Measurements from ENCODE around the gene CLTCL1. TPM values are rescaled to one million over a fixed set of nuclear protein-coding genes. Genes with fewer than 3 reads are reported as not detected.

CLTCL1 gene
- total RNA-seq, 1 donor from 2014 or later: 13.5 TPM

DNA sequence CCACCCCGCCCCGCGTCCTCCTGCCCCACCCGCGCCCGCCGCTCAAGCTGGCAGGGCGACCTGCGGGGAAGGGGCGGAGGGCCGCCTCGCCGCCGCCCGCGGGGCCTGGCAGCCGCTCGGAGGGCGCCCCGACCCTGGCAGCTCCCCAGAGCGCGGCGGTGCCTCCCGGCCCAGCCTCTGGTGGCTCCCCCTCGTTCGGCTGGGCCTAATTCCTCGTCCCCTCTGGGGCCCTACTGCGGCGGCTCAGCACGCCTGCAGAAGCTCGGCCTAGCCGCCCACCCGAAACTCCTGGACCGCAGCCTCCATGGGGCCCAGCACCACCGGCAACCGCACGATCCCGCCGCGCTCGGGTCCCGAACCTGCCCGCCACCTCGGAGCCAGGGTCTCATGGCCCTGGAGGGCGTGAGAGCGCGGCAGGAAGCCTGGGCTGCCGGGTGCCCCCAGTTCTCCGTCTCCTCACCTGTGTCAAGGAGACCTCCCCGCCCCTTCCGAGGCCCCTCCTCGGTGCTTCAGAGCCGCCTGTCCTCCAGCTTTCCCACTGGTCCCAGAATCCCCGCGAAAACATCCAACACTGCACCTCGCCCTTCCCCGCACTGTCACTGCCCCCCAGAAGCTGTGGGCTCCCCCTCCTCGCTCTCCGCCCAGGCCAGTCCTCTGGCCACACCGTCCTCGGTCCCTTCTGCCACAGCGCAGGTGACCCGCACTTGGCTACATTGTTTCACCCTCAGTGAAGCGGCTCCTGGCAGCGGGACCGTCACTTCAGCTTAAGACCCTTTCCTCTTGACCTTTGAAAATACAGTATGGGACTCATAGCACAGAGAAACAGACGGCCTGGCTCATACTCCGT lies 140.8 kb downstream of the CLTCL1 start:
- DNase-seq (ENCODE audit: low spot score): no peak
- H3K4me1 Mint-ChIP-seq (ENCODE audit: unreplicated experiment): peaks cover 4% of the 10 kb centered on the region
- peak overlapping the region; percentile 80 for H3K4me3 Mint-ChIP-seq (ENCODE audit: unreplicated experiment)
- H3K36me3 Mint-ChIP-seq (ENCODE audit: low read depth, unreplicated experiment): peaks cover 12% of the 10 kb centered on the region
- peaks cover 28% of the 10 kb centered on the region for H3K27me3 Mint-ChIP-seq (ENCODE audit: unreplicated experiment)
- H3K9me3 Mint-ChIP-seq (ENCODE audit: unreplicated experiment): no peaks in the 10 kb centered on the region
- no peak overlapping the region for H3K27ac Mint-ChIP-seq (ENCODE audit: unreplicated experiment)
- TF ChIP-seq, protein P1, sequence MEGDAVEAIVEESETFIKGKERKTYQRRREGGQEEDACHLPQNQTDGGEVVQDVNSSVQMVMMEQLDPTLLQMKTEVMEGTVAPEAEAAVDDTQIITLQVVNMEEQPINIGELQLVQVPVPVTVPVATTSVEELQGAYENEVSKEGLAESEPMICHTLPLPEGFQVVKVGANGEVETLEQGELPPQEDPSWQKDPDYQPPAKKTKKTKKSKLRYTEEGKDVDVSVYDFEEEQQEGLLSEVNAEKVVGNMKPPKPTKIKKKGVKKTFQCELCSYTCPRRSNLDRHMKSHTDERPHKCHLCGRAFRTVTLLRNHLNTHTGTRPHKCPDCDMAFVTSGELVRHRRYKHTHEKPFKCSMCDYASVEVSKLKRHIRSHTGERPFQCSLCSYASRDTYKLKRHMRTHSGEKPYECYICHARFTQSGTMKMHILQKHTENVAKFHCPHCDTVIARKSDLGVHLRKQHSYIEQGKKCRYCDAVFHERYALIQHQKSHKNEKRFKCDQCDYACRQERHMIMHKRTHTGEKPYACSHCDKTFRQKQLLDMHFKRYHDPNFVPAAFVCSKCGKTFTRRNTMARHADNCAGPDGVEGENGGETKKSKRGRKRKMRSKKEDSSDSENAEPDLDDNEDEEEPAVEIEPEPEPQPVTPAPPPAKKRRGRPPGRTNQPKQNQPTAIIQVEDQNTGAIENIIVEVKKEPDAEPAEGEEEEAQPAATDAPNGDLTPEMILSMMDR (IDR thresholded peaks at IDR 0.05; ENCODE audit: unreplicated experiment): no peak

DNA sequence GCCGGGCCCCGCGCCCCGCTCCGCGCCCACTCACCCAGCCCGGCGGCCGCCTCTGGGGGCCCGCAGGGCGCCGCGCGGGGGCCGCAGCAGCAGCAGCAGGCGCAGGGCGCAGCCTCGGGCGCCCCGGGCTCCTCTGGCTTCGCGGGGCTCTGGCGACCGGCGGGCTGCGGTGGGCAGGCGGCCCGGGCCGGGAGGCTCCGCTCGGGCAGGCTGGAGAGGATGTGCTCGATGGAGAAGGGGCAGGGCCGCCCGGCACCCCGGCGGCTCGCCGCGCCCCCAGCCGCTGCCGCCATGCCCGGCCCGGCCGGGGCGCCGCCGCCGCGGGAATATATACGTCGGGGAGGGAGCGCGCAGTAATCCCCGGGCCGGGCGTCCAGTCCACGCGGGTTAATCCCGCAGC lies 141.5 kb downstream of the CLTCL1 start, which contains the start of gene GSC2:
Gene GSC2, minus strand, starts transcription at position 302 of the 400 bp plus-strand sequence. Its CDS starts 9 bp downstream, at position 293.
- H3K36me3 Mint-ChIP-seq (ENCODE audit: low read depth, unreplicated experiment): peaks cover 12% of the 10 kb centered on the region
- peak within 1 kb of the TSS; percentile 80 for H3K4me3 Mint-ChIP-seq (ENCODE audit: unreplicated experiment)
- peaks cover 28% of the 10 kb centered on the region for H3K27me3 Mint-ChIP-seq (ENCODE audit: unreplicated experiment)
- TF ChIP-seq, protein P1 (IDR thresholded peaks at IDR 0.05; ENCODE audit: unreplicated experiment): no peak
- DNase-seq (ENCODE audit: low spot score): no peak
- no peaks in the 10 kb centered on the region for H3K9me3 Mint-ChIP-seq (ENCODE audit: unreplicated experiment)
- H3K27ac Mint-ChIP-seq (ENCODE audit: unreplicated experiment): no peak within 1 kb of the TSS
- peaks cover 4% of the 10 kb centered on the region for H3K4me1 Mint-ChIP-seq (ENCODE audit: unreplicated experiment)

DNA sequence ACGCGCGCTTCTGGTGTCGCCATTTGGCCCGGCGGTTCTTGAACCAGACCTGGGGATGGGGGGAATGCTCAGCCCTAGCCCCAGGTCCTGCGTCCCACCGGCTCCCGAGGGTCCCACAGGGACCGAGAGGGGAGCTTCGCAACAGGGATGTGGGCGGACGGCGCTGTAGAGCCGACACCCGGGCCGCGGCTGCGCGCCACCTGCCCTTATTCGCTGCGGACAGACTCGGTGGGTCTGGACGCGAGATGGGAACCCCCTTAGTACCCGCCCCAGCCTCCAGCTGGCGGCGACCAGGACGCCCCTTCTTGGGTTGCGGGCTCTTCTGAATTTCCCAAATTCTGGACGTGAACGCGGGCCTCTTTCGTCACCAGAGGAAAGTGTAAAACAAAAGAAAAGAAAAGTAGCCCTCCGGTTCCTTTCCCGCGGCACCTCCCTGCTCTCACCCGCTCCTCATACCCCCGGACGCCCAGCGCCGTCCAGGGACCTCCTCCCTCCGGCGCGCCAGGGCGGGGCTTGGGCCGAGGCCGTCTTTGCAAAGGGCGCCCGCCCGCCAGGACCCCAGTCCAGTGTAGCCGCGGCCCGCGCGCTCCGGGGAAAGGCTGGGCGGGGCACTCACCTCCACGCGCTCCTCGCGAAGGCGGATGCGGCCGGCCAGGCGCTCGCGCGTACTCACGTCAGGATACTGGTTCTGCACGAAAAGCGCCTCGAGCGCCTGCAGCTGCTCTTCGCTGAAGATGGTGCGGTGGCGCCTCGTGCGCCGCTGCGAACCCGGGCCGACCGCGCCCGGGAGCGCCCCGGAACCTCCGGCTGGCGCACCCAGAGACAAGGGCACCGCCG lies 142.3 kb downstream of the CLTCL1 start:
- no peak for DNase-seq (ENCODE audit: low spot score)
- H3K4me1 Mint-ChIP-seq (ENCODE audit: unreplicated experiment): peaks cover 4% of the 10 kb centered on the region
- H3K27ac Mint-ChIP-seq (ENCODE audit: unreplicated experiment): no peak overlapping the region
- peaks cover 32% of the 10 kb centered on the region for H3K27me3 Mint-ChIP-seq (ENCODE audit: unreplicated experiment)
- H3K4me3 Mint-ChIP-seq (ENCODE audit: unreplicated experiment): no peak overlapping the region
- H3K36me3 Mint-ChIP-seq (ENCODE audit: low read depth, unreplicated experiment): peaks cover 12% of the 10 kb centered on the region
- TF ChIP-seq, protein P1 (IDR thresholded peaks at IDR 0.05; ENCODE audit: unreplicated experiment): no peak
- no peaks in the 10 kb centered on the region for H3K9me3 Mint-ChIP-seq (ENCODE audit: unreplicated experiment)

DNA sequence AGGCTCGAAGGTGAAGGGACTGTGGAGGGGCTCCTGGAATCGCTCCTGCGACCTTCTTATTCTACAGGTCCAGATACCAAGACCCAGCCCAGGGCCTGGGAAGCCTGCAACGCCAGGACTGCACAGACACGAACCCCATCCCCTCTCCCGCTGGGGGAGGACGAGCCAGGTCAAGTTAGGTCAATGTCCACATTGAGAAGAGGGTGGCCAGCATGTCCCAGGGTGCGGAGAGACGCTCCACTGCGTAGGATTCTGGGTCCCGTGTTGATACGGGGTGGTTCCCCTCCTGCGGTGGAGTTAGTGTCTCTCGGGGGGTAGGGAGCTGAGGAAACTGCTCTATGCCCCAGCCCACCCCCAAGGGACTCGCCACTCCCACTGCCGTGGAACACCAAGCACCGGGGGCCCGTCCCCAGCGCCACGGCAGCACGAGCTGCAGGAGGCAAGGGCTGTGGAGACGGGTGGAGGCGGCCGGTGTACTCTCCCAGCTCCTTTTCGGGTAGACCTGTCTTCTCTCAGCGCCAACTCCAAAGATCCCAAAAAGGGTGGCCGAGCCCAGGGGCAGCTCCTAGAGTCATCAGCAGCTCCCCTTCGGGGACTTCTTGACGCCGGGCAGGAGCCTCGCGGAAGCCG lies 143.0 kb downstream of the CLTCL1 start:
- H3K36me3 Mint-ChIP-seq (ENCODE audit: low read depth, unreplicated experiment): peaks cover 12% of the 10 kb centered on the region
- no peak overlapping the region for H3K4me3 Mint-ChIP-seq (ENCODE audit: unreplicated experiment)
- H3K9me3 Mint-ChIP-seq (ENCODE audit: unreplicated experiment): no peaks in the 10 kb centered on the region
- no peak for DNase-seq (ENCODE audit: low spot score)
- H3K4me1 Mint-ChIP-seq (ENCODE audit: unreplicated experiment): peaks cover 6% of the 10 kb centered on the region
- TF ChIP-seq, protein P1 (IDR thresholded peaks at IDR 0.05; ENCODE audit: unreplicated experiment): no peak
- H3K27me3 Mint-ChIP-seq (ENCODE audit: unreplicated experiment): peaks cover 30% of the 10 kb centered on the region
- H3K27ac Mint-ChIP-seq (ENCODE audit: unreplicated experiment): no peak overlapping the region

All from endothelial cell (in vitro differentiated cells).